GM23248 (cell line): ENCODE results near the gene TRPV4. TPM values are rescaled to one million over a fixed set of nuclear protein-coding genes. Genes with fewer than 3 reads are reported as not detected.
A peak's percentile ranks its signal among the peaks of the same experiment; 100 is the strongest.

ENCODE experiments used
- DNase-seq: peaks from one replicate; pipeline ENCODE4 v3.0.0-alpha.2; 2015
- H2AFZ ChIP-seq: fragments of 200-600 bp; sonication (generic); 2 replicates; pipeline ENCODE4 v1.6.1; 2016; ENCODE audit warnings: antibody characterized with exemption
- H3F3A ChIP-seq: fragments of 200-600 bp; sonication (generic); 2 replicates; pipeline ENCODE4 v1.6.1; 2016; ENCODE audit warnings: mild to moderate bottlenecking, antibody characterized with exemption, mixed run types; ENCODE audit not compliant: insufficient read depth
- H3K27ac ChIP-seq: fragments of 200-600 bp; sonication (generic); 2 replicates; pipeline ENCODE4 v1.5.1; 2016; ENCODE audit warnings: mild to moderate bottlenecking
- H3K27me3 ChIP-seq: fragments of 200-600 bp; sonication (generic); replicated peaks from 2 replicates; pipeline ENCODE4 v1.6.1; 2016; ENCODE audit warnings: mild to moderate bottlenecking; ENCODE audit not compliant: insufficient read depth
- H3K36me3 ChIP-seq: fragments of 200-600 bp; sonication (generic); 2 replicates; pipeline ENCODE4 v1.6.1; 2016; ENCODE audit warnings: low read depth, mild to moderate bottlenecking
- H3K4me1 ChIP-seq: fragments of 200-600 bp; sonication (generic); 2 replicates; pipeline ENCODE4 v1.6.1; 2016; ENCODE audit warnings: mild to moderate bottlenecking; ENCODE audit not compliant: insufficient read depth
- H3K4me2 ChIP-seq: fragments of 200-600 bp; sonication (generic); one replicate; pipeline ENCODE4 v1.6.1; 2016; ENCODE audit warnings: mild to moderate bottlenecking; ENCODE audit not compliant: unreplicated experiment
- H3K4me3 ChIP-seq: fragments of 200-600 bp; sonication (generic); 2 replicates; pipeline ENCODE4 v1.5.1; 2016; ENCODE audit warnings: mild to moderate bottlenecking
- H3K79me2 ChIP-seq: fragments of 200-600 bp; sonication (generic); 2 replicates; pipeline ENCODE4 v1.6.1; 2016; ENCODE audit warnings: mild to moderate bottlenecking; ENCODE audit not compliant: insufficient read depth
- H3K9ac ChIP-seq: fragments of 200-600 bp; sonication (generic); 2 replicates; pipeline ENCODE4 v1.6.1; 2016; ENCODE audit warnings: mild to moderate bottlenecking
- H3K9me2 ChIP-seq: fragments of 200-600 bp; sonication (generic); 2 replicates; pipeline ENCODE4 v1.6.1; 2016; ENCODE audit warnings: mixed run types, mild to moderate bottlenecking, moderate library complexity; ENCODE audit not compliant: insufficient read depth
- H3K9me3 ChIP-seq: fragments of 200-600 bp; sonication (generic); one replicate; pipeline ENCODE4 v1.6.1; 2017; ENCODE audit warnings: low read depth
- H4K20me1 ChIP-seq: fragments of 200-600 bp; sonication (generic); 2 replicates; pipeline ENCODE4 v1.6.0; 2016; ENCODE audit not compliant: insufficient read depth
- EZH2 ChIP-seq: fragments of 200-600 bp; sonication (generic); IDR thresholded peaks from 2 replicates; pipeline ENCODE4 v1.6.1; 2018; ENCODE audit warnings: antibody characterized with exemption, mild to moderate bottlenecking; ENCODE audit not compliant: insufficient read depth, poor library complexity, severe bottlenecking
- EZH2phosphoT487 ChIP-seq: fragments of 200-600 bp; sonication (generic); IDR thresholded peaks from 2 replicates; pipeline ENCODE4 v1.6.1; 2018; ENCODE audit warnings: antibody characterized with exemption, moderate library complexity, mild to moderate bottlenecking, low read depth; ENCODE audit not compliant: insufficient read depth
- WGBS, 2 experiments: methylation state at CpG; one replicate each; pipeline ENCODE4 v1.1.6; 2015 to 2017; ENCODE audit warnings: low lambda C conversion rate in 2 of 2, low coverage in 1 of 2; ENCODE audit errors: missing lambda C conversion rate in 2 of 2; 5-methylcytosine and 5-hydroxymethylcytosine counted together
- in situ Hi-C: fragments of 300-500 bp; cut with MboI; formaldehyde crosslinking; loops from 2 replicates; pipeline ENCODE4 v1.15.0; 2020
- polyA plus RNA-seq: library from polyadenylated mRNA; unstranded; fragments of >200 nt; fragmentation: Nextera tagmentation; extraction: Ambion mirVana; gene quantifications from 2 replicates; pipeline ENCODE4 v1.2.1, GENCODE V29; 2016
- total RNA-seq: library from RNA; depleted of rRNA; stranded (reverse); fragments of >200 nt; shearing (Covaris generic); gene quantifications from 2 replicates; pipeline ENCODE4 v1.2.3, GENCODE V29; 2014

TRPV4 gene
- total and polyA plus RNA-seq, 2 experiments from 2014 or later = 0.65 to 2.6 TPM

GRCh38 chr12:109818905-109819500 is 14.2 kb downstream of the TRPV4 start:
- peak; percentile 85 for DNase-seq
- no peaks in the 10 kb centered on the region for H3K27me3 ChIP-seq
- H4K20me1 ChIP-seq = no peaks in the 10 kb centered on the region
- no peak overlapping the region for H3K4me2 ChIP-seq
- H2AFZ ChIP-seq = no peak overlapping the region
- no peaks in the 10 kb centered on the region for H3K79me2 ChIP-seq
- H3K4me1 ChIP-seq = peaks cover 5% of the 10 kb centered on the region; the same call in 1 of the 2 replicates
- peak overlapping the region; percentile 31; the same call in 1 of the 2 replicates for H3K9ac ChIP-seq
- H3K27ac ChIP-seq = peak overlapping the region; percentile 12; the same call in 1 of the 2 replicates
- WGBS, 2 experiments = 35 to 40% methylated on average over 10 of the region's 10 CpGs
- no peak overlapping the region for H3K4me3 ChIP-seq
- no peaks in the 10 kb centered on the region for H3K36me3 ChIP-seq
- H3F3A ChIP-seq = no peaks in the 10 kb centered on the region; the same call in 1 of the 2 replicates
- in situ Hi-C loops = no loop called here
- H3K9me3 ChIP-seq = no peaks in the 10 kb centered on the region
- no peak for TF ChIP-seq EZH2phosphoT487
- no peak for TF ChIP-seq EZH2
- no peaks in the 10 kb centered on the region for H3K9me2 ChIP-seq

- H4K20me1 ChIP-seq = no peaks in the 10 kb centered on the region
- in situ Hi-C loops = no loop called here
- no peak overlapping the region for H3K9ac ChIP-seq
- no peak overlapping the region for H3K4me2 ChIP-seq
- no peaks in the 10 kb centered on the region for H3K36me3 ChIP-seq
- peaks cover 5% of the 10 kb centered on the region; the same call in 1 of the 2 replicates for H3K4me1 ChIP-seq
- no peak overlapping the region for H3K27ac ChIP-seq
- no peak overlapping the region for H3K4me3 ChIP-seq
- no peak overlapping the region for H2AFZ ChIP-seq
- no peak for TF ChIP-seq EZH2
- TF ChIP-seq EZH2phosphoT487 = no peak
- no peaks in the 10 kb centered on the region for H3K9me2 ChIP-seq
- no peak for DNase-seq
- 86% methylated on average over 9 of the region's 9 CpGs for WGBS, 2 experiments
- H3K79me2 ChIP-seq = no peaks in the 10 kb centered on the region
- H3K9me3 ChIP-seq = no peaks in the 10 kb centered on the region
- H3F3A ChIP-seq = no peaks in the 10 kb centered on the region; the same call in 1 of the 2 replicates
- no peaks in the 10 kb centered on the region for H3K27me3 ChIP-seq
These were observed 14.9 kb downstream of the TRPV4 start for GRCh38 chr12:109818253-109818652.

- H3K4me2 ChIP-seq = no peak overlapping the region
- no peak for DNase-seq
- no peaks in the 10 kb centered on the region for H3K9me3 ChIP-seq
- no peak overlapping the region for H3K9ac ChIP-seq
- 89 to 92% methylated on average over 8 of the region's 8 CpGs for WGBS, 2 experiments
- no peak overlapping the region for H2AFZ ChIP-seq
- H3K9me2 ChIP-seq = no peaks in the 10 kb centered on the region
- H3F3A ChIP-seq = no peaks in the 10 kb centered on the region; the same call in 1 of the 2 replicates
- no peaks in the 10 kb centered on the region for H3K36me3 ChIP-seq
- H3K79me2 ChIP-seq = no peaks in the 10 kb centered on the region
- H4K20me1 ChIP-seq = no peaks in the 10 kb centered on the region
- H3K27me3 ChIP-seq = no peaks in the 10 kb centered on the region
- peaks cover 5% of the 10 kb centered on the region; the same call in 1 of the 2 replicates for H3K4me1 ChIP-seq
- H3K27ac ChIP-seq = no peak overlapping the region
- in situ Hi-C loops = no loop called here
- H3K4me3 ChIP-seq = no peak overlapping the region
- TF ChIP-seq EZH2 (no peak), EZH2phosphoT487 (no peak)
These were observed 15.5 kb downstream of the TRPV4 start for GRCh38 chr12:109817627-109818231.

- Histone ChIP-seq H3K4me2 (no peak overlapping the region), H3K27ac (no peak overlapping the region), H3K9ac (no peak overlapping the region), H3K4me3 (no peak overlapping the region), H4K20me1 (no peaks in the 10 kb centered on the region), H3K4me1 (peaks cover 5% of the 10 kb centered on the region; the same call in 1 of the 2 replicates), H3K79me2 (no peaks in the 10 kb centered on the region), H3F3A (no peaks in the 10 kb centered on the region; the same call in 1 of the 2 replicates), H3K9me2 (no peaks in the 10 kb centered on the region), H3K36me3 (no peaks in the 10 kb centered on the region), H3K9me3 (no peaks in the 10 kb centered on the region), H3K27me3 (no peaks in the 10 kb centered on the region), H2AFZ (no peak overlapping the region)
- in situ Hi-C loops = no loop called here
- TF ChIP-seq EZH2 (no peak), EZH2phosphoT487 (no peak)
- WGBS, 2 experiments = 90 to 93% methylated on average over 7 of the region's 7 CpGs
- DNase-seq = no peak
These were observed 16.3 kb downstream of the TRPV4 start for GRCh38 chr12:109816870-109817269.
